Lower lobe of right lung (tissue), 2 donors: Measurements from ENCODE around the gene KIRREL3. TPM values are rescaled to one million over a fixed set of nuclear protein-coding genes. Genes with fewer than 3 reads are reported as not detected.

Experiments used
- ATAC-seq, 2 donors: fragments of 200-7000 bp; cut with Tn5 transposase; one replicate each; pipeline ENCODE4 v1.9.1; 2020 to 2022; ENCODE audit warnings: mild to moderate bottlenecking in 2 of 2, moderate library complexity in 2 of 2
- DNase-seq: peaks from one replicate; pipeline ENCODE4 v3.0.0-alpha.2; 2020
- H3K27ac ChIP-seq: fragments of 200-600 bp; one replicate; pipeline ENCODE4 v1.8.0; 2022
- H3K27me3 ChIP-seq: fragments of 200-600 bp; one replicate; pipeline ENCODE4 v1.8.0; 2022; ENCODE audit warnings: low read depth
- H3K36me3 ChIP-seq: fragments of 200-600 bp; one replicate; pipeline ENCODE4 v1.8.0; 2022; ENCODE audit warnings: mild to moderate bottlenecking
- H3K4me1 ChIP-seq: fragments of 200-600 bp; one replicate; pipeline ENCODE4 v1.8.0; 2022
- H3K4me3 ChIP-seq: fragments of 200-600 bp; one replicate; pipeline ENCODE4 v1.8.0; 2022; ENCODE audit warnings: mild to moderate bottlenecking
- H3K9me3 ChIP-seq: fragments of 200-600 bp; one replicate; pipeline ENCODE4 v1.8.0; 2022
- CTCF ChIP-seq: fragments of 200-600 bp; IDR thresholded peaks from one replicate; pipeline ENCODE4 v1.8.0; 2022; ENCODE audit warnings: antibody characterized with exemption, mild to moderate bottlenecking
- intact Hi-C: fragments of 100-400 bp; cut with DNase I; formaldehyde crosslinking; loops from one replicate; pipeline ENCODE4 v1.11.0; 2022
- total RNA-seq: library from RNA; stranded (reverse); fragmentation: NEBNext Ultra II Directional; extraction: Animal tissue kit (Norgen Biotek cat#: 25700); gene quantifications from one replicate; pipeline ENCODE4 v1.2.1, GENCODE V29; 2021
- donor health status: DM: no; HTN: yes; CAD: no; lungs with severe emphysema.

KIRREL3 gene
- total RNA-seq, 1 donor from 2014 or later: 0.15 TPM

- ATAC-seq (no peak), DNase-seq (no peak)
- Histone ChIP-seq H3K27ac (no peak overlapping the region), H3K36me3 (no peaks in the 10 kb centered on the region), H3K9me3 (no peaks in the 10 kb centered on the region), H3K4me1 (no peaks in the 10 kb centered on the region), H3K27me3 (peaks cover 11% of the 10 kb centered on the region), H3K4me3 (no peak overlapping the region)
- intact Hi-C loops: no loop called here
- no peak for TF ChIP-seq CTCF
Measured at GRCh38 chr11:126603486-126603885, 397.1 kb downstream of the KIRREL3 start.

- H3K36me3 ChIP-seq: no peaks in the 10 kb centered on the region
- H3K4me3 ChIP-seq: no peak overlapping the region
- DNase-seq: no peak
- no peak for ATAC-seq
- intact Hi-C loops: no loop called here
- TF ChIP-seq CTCF: no peak
- no peak overlapping the region for H3K27ac ChIP-seq
- peaks cover 11% of the 10 kb centered on the region for H3K27me3 ChIP-seq
- no peaks in the 10 kb centered on the region for H3K4me1 ChIP-seq
- no peaks in the 10 kb centered on the region for H3K9me3 ChIP-seq
Measured at GRCh38 chr11:126602993-126603392, 397.6 kb downstream of the KIRREL3 start.

GRCh38 chr11:126602349-126602940, 398.1 kb downstream of the KIRREL3 start:
- no peak overlapping the region for H3K4me3 ChIP-seq
- no peak for DNase-seq
- no peak for ATAC-seq
- intact Hi-C loops: no loop called here
- peaks cover 11% of the 10 kb centered on the region for H3K27me3 ChIP-seq
- no peaks in the 10 kb centered on the region for H3K4me1 ChIP-seq
- H3K36me3 ChIP-seq: no peaks in the 10 kb centered on the region
- no peak overlapping the region for H3K27ac ChIP-seq
- no peaks in the 10 kb centered on the region for H3K9me3 ChIP-seq
- TF ChIP-seq CTCF: no peak

- ATAC-seq: no peak
- no peaks in the 10 kb centered on the region for H3K4me1 ChIP-seq
- H3K36me3 ChIP-seq: no peaks in the 10 kb centered on the region
- no peak overlapping the region for H3K27ac ChIP-seq
- intact Hi-C loops: no loop called here
- no peaks in the 10 kb centered on the region for H3K9me3 ChIP-seq
- peaks cover 15% of the 10 kb centered on the region for H3K27me3 ChIP-seq
- H3K4me3 ChIP-seq: no peak overlapping the region
- no peak for DNase-seq
- no peak for TF ChIP-seq CTCF
Measured at GRCh38 chr11:126601550-126602215, 398.9 kb downstream of the KIRREL3 start.

- Histone ChIP-seq H3K36me3 (no peaks in the 10 kb centered on the region), H3K4me1 (no peaks in the 10 kb centered on the region), H3K9me3 (no peaks in the 10 kb centered on the region), H3K27me3 (peaks cover 15% of the 10 kb centered on the region), H3K27ac (no peak overlapping the region), H3K4me3 (no peak overlapping the region)
- intact Hi-C loops: no loop called here
- ATAC-seq: no peak
- DNase-seq: no peak
- no peak for TF ChIP-seq CTCF
Measured at GRCh38 chr11:126601136-126601535, 399.4 kb downstream of the KIRREL3 start.
